WERI-Rb-1 (cell line): ENCODE measurements around the gene CACNB2.

Experiments used
- DNase-seq: peaks from one replicate; pipeline ENCODE4 v3.0.0-alpha.2; 2020
- H3K27ac ChIP-seq: fragments of 250-450 bp; sonication (Bioruptor Pico); 2 replicates; pipeline ENCODE4 v1.5.1; 2020; ENCODE audit warnings: mild to moderate bottlenecking, moderate library complexity
- H3K27me3 ChIP-seq: fragments of 250-450 bp; sonication (Bioruptor Pico); 2 replicates; pipeline ENCODE4 v1.5.1; 2021; ENCODE audit warnings: mild to moderate bottlenecking, low read depth, moderate library complexity; ENCODE audit not compliant: insufficient read depth, severe bottlenecking
- H3K36me3 ChIP-seq: fragments of 250-450 bp; sonication (Bioruptor Pico); 2 replicates; pipeline ENCODE4 v1.5.1; 2020; ENCODE audit warnings: mild to moderate bottlenecking, moderate library complexity
- H3K4me3 ChIP-seq: 2 replicates; pipeline ENCODE4 v1.5.1; 2011; ENCODE audit warnings: low read depth, mild to moderate bottlenecking, control low read depth, low read length
- H3K9me3 ChIP-seq: fragments of 250-450 bp; sonication (Bioruptor Pico); 2 replicates; pipeline ENCODE4 v1.5.1; 2021; ENCODE audit warnings: mild to moderate bottlenecking, moderate library complexity; ENCODE audit not compliant: severe bottlenecking
- CTCF ChIP-seq: IDR thresholded peaks from 2 replicates; pipeline ENCODE4 v1.5.1; 2011; ENCODE audit warnings: low read depth, mild to moderate bottlenecking, control low read depth, inconsistent platforms, low read length

CACNB2 gene

GRCh38 chr10:18533896-18534295 is 393.7 kb downstream of the CACNB2 start:
- Histone ChIP-seq H3K4me3 (no peak overlapping the region), H3K36me3 (no peaks in the 10 kb centered on the region), H3K27me3 (no peaks in the 10 kb centered on the region), H3K27ac (no peak overlapping the region), H3K9me3 (no peaks in the 10 kb centered on the region)
- no peak for DNase-seq
- no peak for TF ChIP-seq CTCF

- no peak overlapping the region for H3K4me3 ChIP-seq
- no peak overlapping the region for H3K27ac ChIP-seq
- H3K27me3 ChIP-seq: no peaks in the 10 kb centered on the region
- DNase-seq: no peak
- no peaks in the 10 kb centered on the region for H3K9me3 ChIP-seq
- no peaks in the 10 kb centered on the region; the same call in 1 of the 2 replicates for H3K36me3 ChIP-seq
- no peak for TF ChIP-seq CTCF
Measured at GRCh38 chr10:18539335-18539734, 399.1 kb downstream of the CACNB2 start.

- Histone ChIP-seq H3K4me3 (no peak overlapping the region), H3K36me3 (no peaks in the 10 kb centered on the region; the same call in 1 of the 2 replicates), H3K27me3 (no peaks in the 10 kb centered on the region), H3K9me3 (no peaks in the 10 kb centered on the region), H3K27ac (no peak overlapping the region)
- no peak for DNase-seq
- TF ChIP-seq CTCF: no peak
Measured at GRCh38 chr10:18540195-18540594, 400.0 kb downstream of the CACNB2 start.

GRCh38 chr10:18542832-18543231 is 402.6 kb downstream of the CACNB2 start:
- Histone ChIP-seq H3K27me3 (no peaks in the 10 kb centered on the region), H3K9me3 (no peaks in the 10 kb centered on the region), H3K36me3 (no peaks in the 10 kb centered on the region; the same call in 1 of the 2 replicates), H3K27ac (no peak overlapping the region), H3K4me3 (no peak overlapping the region)
- DNase-seq: no peak
- TF ChIP-seq CTCF: no peak

- Histone ChIP-seq H3K4me3 (no peak overlapping the region), H3K9me3 (no peaks in the 10 kb centered on the region), H3K27ac (no peak overlapping the region), H3K36me3 (no peaks in the 10 kb centered on the region), H3K27me3 (no peaks in the 10 kb centered on the region)
- DNase-seq: no peak
- no peak for TF ChIP-seq CTCF
Measured at GRCh38 chr10:18545621-18546305, 405.5 kb downstream of the CACNB2 start.

- Histone ChIP-seq H3K27me3 (no peaks in the 10 kb centered on the region), H3K36me3 (no peaks in the 10 kb centered on the region), H3K9me3 (no peaks in the 10 kb centered on the region), H3K4me3 (no peak overlapping the region), H3K27ac (no peak overlapping the region)
- DNase-seq: no peak
- TF ChIP-seq CTCF: no peak
Measured at GRCh38 chr10:18549105-18549504, 408.9 kb downstream of the CACNB2 start.
